HepG2 (cell line): ENCODE measurements around the gene ZFP36L2. TPM values are rescaled to one million over a fixed set of nuclear protein-coding genes. Genes with fewer than 3 reads are reported as not detected.

Experiments
- CENPT ChIP-seq: sonication (generic); formaldehyde crosslinking; IDR thresholded peaks from 2 replicates; pipeline ENCODE4 v1.8.0; 2022; ENCODE audit warnings: low read depth, mild to moderate bottlenecking, moderate library complexity, missing genetic modification reagents
- KAT8 ChIP-seq: IDR thresholded peaks from 2 replicates; pipeline ENCODE4 v1.6.1; 2016; ENCODE audit warnings: missing genetic modification reagents, missing compliant biosample characterization
- MAFF ChIP-seq: IDR thresholded peaks from 2 replicates; pipeline ENCODE4 v1.6.1; 2011; ENCODE audit warnings: low read depth, low read length, improper control_type of control experiment
- NCOA5 ChIP-seq: sonication (generic); formaldehyde crosslinking; IDR thresholded peaks from 2 replicates; pipeline ENCODE4 v1.4.0; 2020; ENCODE audit warnings: missing genetic modification reagents
- NKX3-1 ChIP-seq: sonication (generic); formaldehyde crosslinking; IDR thresholded peaks from 2 replicates; pipeline ENCODE4 v1.5.0; 2020; ENCODE audit warnings: missing genetic modification reagents
- PRDM15 ChIP-seq: sonication (generic); formaldehyde crosslinking; IDR thresholded peaks from 2 replicates; pipeline ENCODE4 v1.4.0; 2020; ENCODE audit warnings: missing genetic modification reagents
- THRA ChIP-seq: sonication (generic); formaldehyde crosslinking; IDR thresholded peaks from 2 replicates; pipeline ENCODE4 v1.4.0; 2020; ENCODE audit warnings: missing genetic modification reagents, borderline replicate concordance
- ZNF207 ChIP-seq: fragments of 450-650 bp; IDR thresholded peaks from 2 replicates; pipeline ENCODE4 v1.6.1; 2016; ENCODE audit warnings: antibody characterized with exemption, borderline replicate concordance
- ZNF3 ChIP-seq: IDR thresholded peaks from 2 replicates; pipeline ENCODE4 v1.7.0; 2017; ENCODE audit warnings: inconsistent platforms
- ZNF30 ChIP-seq: sonication (generic); formaldehyde crosslinking; IDR thresholded peaks from 2 replicates; pipeline ENCODE4 v1.5.0; 2020; ENCODE audit warnings: mild to moderate bottlenecking, missing genetic modification reagents
- ZNF512B ChIP-seq: sonication (generic); formaldehyde crosslinking; IDR thresholded peaks from 2 replicates; pipeline ENCODE4 v1.5.1; 2020; ENCODE audit warnings: missing genetic modification reagents, mild to moderate bottlenecking, borderline replicate concordance
- ZNF83 ChIP-seq: sonication (generic); formaldehyde crosslinking; IDR thresholded peaks from 2 replicates; pipeline ENCODE4 v1.4.0; 2020; ENCODE audit warnings: missing genetic modification reagents, mild to moderate bottlenecking, borderline replicate concordance
- ZSCAN22 ChIP-seq: sonication (generic); formaldehyde crosslinking; IDR thresholded peaks from 2 replicates; pipeline ENCODE4 v1.4.0; 2020; ENCODE audit warnings: mild to moderate bottlenecking, missing genetic modification reagents
- polyA plus RNA-seq, 8 experiments: library from polyadenylated mRNA; depleted of rRNA in 3 of 8; stranded (reverse) in 7 of 8; unstranded in 1 of 8; fragments of >200 nt; fragmentation: Illumina TruSeq in 4 of 8; extraction: Trizol in 4 of 8; gene quantifications; 2 replicates each; pipeline versions ENCODE4 v1.2.1 to v1.2.3, GENCODE V29; 2011 to 2016; ENCODE audit warnings: low read depth in 4 of 8, missing spikeins in 1 of 8, mixed read lengths in 1 of 8; ENCODE audit not compliant: insufficient read depth in 1 of 8
- total RNA-seq, 5 experiments: library from RNA; depleted of rRNA; stranded (reverse); fragments of >200 nt; fragmentation: Illumina TruSeq; extraction: Trizol; gene quantifications; 2 replicates each; pipeline ENCODE4 v1.2.3, GENCODE V29; 2016; ENCODE audit warnings: low read depth in 1 of 5
- TF ChIP-seq, protein P1 (sequence below): sonication (generic); formaldehyde crosslinking; IDR thresholded peaks from 2 replicates; pipeline ENCODE4 v1.9.0; 2021; ENCODE audit warnings: missing genetic modification reagents, borderline replicate concordance
- TF ChIP-seq, protein P2 (sequence below): IDR thresholded peaks from 2 replicates; pipeline ENCODE4 v1.6.1; 2016

ZFP36L2 gene
- total and polyA plus RNA-seq, 2 of the 13 experiments (the other 11 are each of a cell fraction or from before 2014, with no cell fraction given) = 11.2 to 21.8 TPM

GRCh38 chr2:43225788-43226557, 433 bp downstream of the ZFP36L2 start (continued):
- no peak; the same call in 1 of the 2 replicates for TF ChIP-seq PRDM15 (CRISPR knock-in tag)
- peak; percentile 74; the same call in 1 of the 2 replicates for TF ChIP-seq ZNF512B (CRISPR knock-in tag)
- no peak for TF ChIP-seq ZNF207
- no peak; the same call in 1 of the 2 replicates for TF ChIP-seq ZSCAN22 (CRISPR knock-in tag)
- TF ChIP-seq, protein P1, sequence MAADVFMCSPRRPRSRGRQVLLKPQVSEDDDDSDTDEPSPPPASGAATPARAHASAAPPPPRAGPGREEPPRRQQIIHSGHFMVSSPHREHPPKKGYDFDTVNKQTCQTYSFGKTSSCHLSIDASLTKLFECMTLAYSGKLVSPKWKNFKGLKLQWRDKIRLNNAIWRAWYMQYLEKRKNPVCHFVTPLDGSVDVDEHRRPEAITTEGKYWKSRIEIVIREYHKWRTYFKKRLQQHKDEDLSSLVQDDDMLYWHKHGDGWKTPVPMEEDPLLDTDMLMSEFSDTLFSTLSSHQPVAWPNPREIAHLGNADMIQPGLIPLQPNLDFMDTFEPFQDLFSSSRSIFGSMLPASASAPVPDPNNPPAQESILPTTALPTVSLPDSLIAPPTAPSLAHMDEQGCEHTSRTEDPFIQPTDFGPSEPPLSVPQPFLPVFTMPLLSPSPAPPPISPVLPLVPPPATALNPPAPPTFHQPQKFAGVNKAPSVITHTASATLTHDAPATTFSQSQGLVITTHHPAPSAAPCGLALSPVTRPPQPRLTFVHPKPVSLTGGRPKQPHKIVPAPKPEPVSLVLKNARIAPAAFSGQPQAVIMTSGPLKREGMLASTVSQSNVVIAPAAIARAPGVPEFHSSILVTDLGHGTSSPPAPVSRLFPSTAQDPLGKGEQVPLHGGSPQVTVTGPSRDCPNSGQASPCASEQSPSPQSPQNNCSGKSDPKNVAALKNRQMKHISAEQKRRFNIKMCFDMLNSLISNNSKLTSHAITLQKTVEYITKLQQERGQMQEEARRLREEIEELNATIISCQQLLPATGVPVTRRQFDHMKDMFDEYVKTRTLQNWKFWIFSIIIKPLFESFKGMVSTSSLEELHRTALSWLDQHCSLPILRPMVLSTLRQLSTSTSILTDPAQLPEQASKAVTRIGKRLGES (CRISPR knock-in tag) = no peak; the same call in 1 of the 2 replicates
- no peak for TF ChIP-seq KAT8 (CRISPR knock-in tag)
- TF ChIP-seq ZNF30 (CRISPR knock-in tag) = 0 out of 2 replicates have a peak, but pooled peaks have one; percentile 40
- no peak for TF ChIP-seq MAFF
- 0 out of 2 replicates have a peak, but pooled peaks have one; percentile 5 for TF ChIP-seq NKX3-1 (CRISPR knock-in tag)
- 0 out of 2 replicates have a peak, but pooled peaks have one; percentile 23 for TF ChIP-seq CENPT
- TF ChIP-seq ZNF83 (CRISPR knock-in tag) = no peak
- no peak for TF ChIP-seq NCOA5 (CRISPR knock-in tag)
- TF ChIP-seq, protein P2, sequence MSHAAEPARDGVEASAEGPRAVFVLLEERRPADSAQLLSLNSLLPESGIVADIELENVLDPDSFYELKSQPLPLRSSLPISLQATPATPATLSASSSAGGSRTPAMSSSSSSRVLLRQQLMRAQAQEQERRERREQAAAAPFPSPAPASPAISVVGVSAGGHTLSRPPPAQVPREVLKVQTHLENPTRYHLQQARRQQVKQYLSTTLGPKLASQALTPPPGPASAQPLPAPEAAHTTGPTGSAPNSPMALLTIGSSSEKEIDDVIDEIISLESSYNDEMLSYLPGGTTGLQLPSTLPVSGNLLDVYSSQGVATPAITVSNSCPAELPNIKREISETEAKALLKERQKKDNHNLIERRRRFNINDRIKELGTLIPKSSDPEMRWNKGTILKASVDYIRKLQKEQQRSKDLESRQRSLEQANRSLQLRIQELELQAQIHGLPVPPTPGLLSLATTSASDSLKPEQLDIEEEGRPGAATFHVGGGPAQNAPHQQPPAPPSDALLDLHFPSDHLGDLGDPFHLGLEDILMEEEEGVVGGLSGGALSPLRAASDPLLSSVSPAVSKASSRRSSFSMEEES (CRISPR knock-in tag) = peak; percentile 75
- TF ChIP-seq ZNF3 (CRISPR knock-in tag) = no peak
- TF ChIP-seq THRA (CRISPR knock-in tag) = no peak
